Esophagus muscularis mucosa (tissue), 3 donors: ENCODE results near the gene ELK3.

Experiments
- CTCF ChIP-seq, 3 experiments: fragments of 200-600 bp in 2 of 3; fragments of 450-650 bp in 1 of 3; sonication (generic) in 2 of 3; IDR thresholded peaks; one replicate each; pipeline ENCODE4 v1.5.1; 2017 to 2019; ENCODE audit warnings: antibody characterized with exemption in 3 of 3, mild to moderate bottlenecking in 2 of 3, moderate library complexity in 1 of 3
- POLR2A ChIP-seq: fragments of 450-650 bp; IDR thresholded peaks from one replicate; pipeline ENCODE4 v1.6.1; 2017; ENCODE audit warnings: antibody characterized with exemption, moderate library complexity, mild to moderate bottlenecking, low read depth
- POLR2AphosphoS5 ChIP-seq, 2 donors: sonication (generic); formaldehyde crosslinking; IDR thresholded peaks; one replicate each; pipeline ENCODE4 v1.6.1; 2017; ENCODE audit warnings: antibody characterized with exemption in 2 of 2

GRCh38 chr12:96250119-96250685 lies 56.0 kb downstream of the ELK3 start:
- TF ChIP-seq POLR2A (no peak), POLR2AphosphoS5 (IDR thresholded peaks at IDR 0.05) (no peak), CTCF (IDR thresholded peaks at IDR 0.05) (no peak)
